ENCODE data around the gene SCRN2. TPM values are rescaled to one million over a fixed set of nuclear protein-coding genes. Genes with fewer than 3 reads are reported as not detected.

SCRN2 gene
- total RNA-seq, 1 experiment from 2014 or later: 47.9 TPM

- ATAC-seq (no peak), DNase-seq (no peak)
- no peak overlapping the region for H3K4me2 ChIP-seq (ENCODE audit: low read length)
- ChIA-PET CTCF (interaction anchor here (0.6 kb wide), 1 partner anchor 117 kb away, joined by 4 read pairs; no protein-coding TSS in a partner anchor), POLR2A (ENCODE audit: unreplicated experiment) (no interaction called here)
- intact Hi-C loops (cut with micrococcal nuclease): no loop called here
- H2AFZ ChIP-seq (ENCODE audit: low read length): no peak overlapping the region
- peaks cover 16% of the 10 kb centered on the region for H3K4me1 ChIP-seq (ENCODE audit: insufficient read depth, low read length)
- H3F3A ChIP-seq (ENCODE audit: low read length, unreplicated experiment): no peaks in the 10 kb centered on the region
- H3K9me2 ChIP-seq (replicated peaks; ENCODE audit: low read length): no peaks in the 10 kb centered on the region
- TF ChIP-seq CTCF (conservative IDR thresholded peaks at IDR 0.05; ENCODE audit: low read depth, low read length) (no peak), EZH2phosphoT487 (IDR thresholded peaks at IDR 0.05; ENCODE audit: borderline replicate concordance, low read length) (no peak), EZH2 (IDR thresholded peaks at IDR 0.05; ENCODE audit: low read length, unreplicated experiment) (no peak)
- no peaks in the 10 kb centered on the region for H3K27me3 ChIP-seq (ENCODE audit: low read length)
- H3K27ac ChIP-seq (ENCODE audit: low read length): no peak overlapping the region
- H4K20me1 ChIP-seq (ENCODE audit: low read length): no peaks in the 10 kb centered on the region
- no TSS peak for BruUV-seq (replicated peaks)
- peaks cover 22% of the 10 kb centered on the region for H3K79me2 ChIP-seq (ENCODE audit: low read length)
- no peaks in the 10 kb centered on the region for H3K36me3 ChIP-seq (ENCODE audit: low read depth, low read length)
- no peak overlapping the region for H3K4me3 ChIP-seq (ENCODE audit: low read length)
- no peaks in the 10 kb centered on the region for H3K9me3 ChIP-seq (ENCODE audit: low read length)
- H3K9ac ChIP-seq (ENCODE audit: low read length): no peak overlapping the region
Measured at GRCh38 chr17:47848198-47848513, 7.1 kb upstream of the SCRN2 start.

GRCh38 chr17:47847341-47848197 is 6.5 kb upstream of the SCRN2 start:
- no TSS peak for BruUV-seq (replicated peaks)
- no peak overlapping the region for H3K4me3 ChIP-seq (ENCODE audit: low read length)

More at GRCh38 chr17:47847341-47848197, 6.5 kb upstream of the SCRN2 start:
- no peak overlapping the region for H3K4me2 ChIP-seq (ENCODE audit: low read length)
- no peaks in the 10 kb centered on the region for H4K20me1 ChIP-seq (ENCODE audit: low read length)
- intact Hi-C loops (cut with micrococcal nuclease): no loop called here
- DNase-seq (no peak), ATAC-seq (no peak)
- ChIA-PET CTCF (interaction anchor here (0.6 kb wide), 1 partner anchor 116 kb away, joined by 4 read pairs; no protein-coding TSS in a partner anchor), POLR2A (ENCODE audit: unreplicated experiment) (no interaction called here)
- H3K4me1 ChIP-seq (ENCODE audit: insufficient read depth, low read length): peaks cover 16% of the 10 kb centered on the region
- no peaks in the 10 kb centered on the region for H3F3A ChIP-seq (ENCODE audit: low read length, unreplicated experiment)
- no peak overlapping the region for H3K9ac ChIP-seq (ENCODE audit: low read length)
- H3K27ac ChIP-seq (ENCODE audit: low read length): no peak overlapping the region
- no peak overlapping the region for H2AFZ ChIP-seq (ENCODE audit: low read length)
- no peak for TF ChIP-seq EZH2 (IDR thresholded peaks at IDR 0.05; ENCODE audit: low read length, unreplicated experiment)
- peak; percentile 67 for TF ChIP-seq CTCF (conservative IDR thresholded peaks at IDR 0.05; ENCODE audit: low read depth, low read length)
- no peaks in the 10 kb centered on the region for H3K27me3 ChIP-seq (ENCODE audit: low read length)
- H3K9me3 ChIP-seq (ENCODE audit: low read length): no peaks in the 10 kb centered on the region
- peaks cover 22% of the 10 kb centered on the region for H3K79me2 ChIP-seq (ENCODE audit: low read length)
- H3K9me2 ChIP-seq (replicated peaks; ENCODE audit: low read length): no peaks in the 10 kb centered on the region
- no peaks in the 10 kb centered on the region for H3K36me3 ChIP-seq (ENCODE audit: low read depth, low read length)

All from PC-3 (cell line).